Right atrium auricular region (tissue), 2 donors: Measurements from ENCODE around the gene EMCN. TPM values are rescaled to one million over a fixed set of nuclear protein-coding genes. Genes with fewer than 3 reads are reported as not detected.

ENCODE experiments used
- DNase-seq: peaks from one replicate; pipeline ENCODE4 v3.0.0-alpha.2; 2019; ENCODE audit warnings: low spot score
- H3K27ac ChIP-seq, 2 donors: fragments of 200-600 bp; sonication (generic); 1 replicate in 1 of 2; 2 replicates in 1 of 2; pipeline ENCODE4 v1.5.1; 2016 to 2019
- H3K27me3 ChIP-seq, 2 donors: fragments of 200-600 bp; sonication (generic); one replicate each; pipeline versions ENCODE4 v1.5.1 to v1.6.0; 2017 to 2019
- H3K36me3 ChIP-seq: fragments of 200-600 bp; sonication (generic); one replicate; pipeline ENCODE4 v1.5.1; 2016
- H3K4me1 ChIP-seq, 2 donors: fragments of 200-600 bp; sonication (generic); one replicate each; pipeline versions ENCODE4 v1.5.1 to v1.6.0; 2017 to 2019
- H3K4me3 ChIP-seq, 2 donors: fragments of 200-600 bp; sonication (generic); 1 replicate in 1 of 2; 2 replicates in 1 of 2; pipeline ENCODE4 v1.5.1; 2017 to 2019; ENCODE audit warnings: mild to moderate bottlenecking in 1 of 2, moderate library complexity in 1 of 2
- H3K9me3 ChIP-seq, 2 donors: fragments of 200-600 bp; sonication (generic); one replicate each; pipeline ENCODE4 v1.5.1; 2019
- total RNA-seq, 2 donors: library from RNA; depleted of rRNA; stranded (reverse); fragments of >200 nt; gene quantifications; one replicate each; pipeline ENCODE4 v1.1.0, GENCODE V29; 2016
- TF ChIP-seq, protein P1 (sequence below), 2 donors: fragments of 200-600 bp; sonication (generic); IDR thresholded peaks; one replicate each; pipeline ENCODE4 v1.5.1; 2019; ENCODE audit warnings: antibody characterized with exemption in 2 of 2

EMCN gene
- total RNA-seq, 2 donors from 2014 or later: 41.2 to 66.4 TPM

DNA sequence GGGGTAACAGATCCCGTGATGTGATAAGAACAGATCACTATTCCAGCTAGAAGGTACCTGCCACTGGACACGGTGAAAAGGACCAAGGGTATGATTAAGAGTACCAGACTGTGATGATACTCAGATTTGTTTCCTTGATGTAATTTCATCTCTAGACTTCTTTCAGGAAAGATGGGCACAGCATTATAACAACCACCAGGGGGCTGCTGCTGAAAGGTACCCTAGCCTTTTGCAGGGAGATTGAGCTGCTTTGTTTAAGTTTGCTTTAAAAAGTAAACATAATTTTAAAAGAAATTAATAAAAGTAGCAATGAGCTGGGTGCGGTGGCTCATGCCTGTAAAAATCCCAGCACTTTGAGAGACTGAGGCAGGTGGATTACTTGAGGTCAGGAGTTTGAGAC, 145.4 kb downstream of the EMCN start:
- TF ChIP-seq, protein P1, sequence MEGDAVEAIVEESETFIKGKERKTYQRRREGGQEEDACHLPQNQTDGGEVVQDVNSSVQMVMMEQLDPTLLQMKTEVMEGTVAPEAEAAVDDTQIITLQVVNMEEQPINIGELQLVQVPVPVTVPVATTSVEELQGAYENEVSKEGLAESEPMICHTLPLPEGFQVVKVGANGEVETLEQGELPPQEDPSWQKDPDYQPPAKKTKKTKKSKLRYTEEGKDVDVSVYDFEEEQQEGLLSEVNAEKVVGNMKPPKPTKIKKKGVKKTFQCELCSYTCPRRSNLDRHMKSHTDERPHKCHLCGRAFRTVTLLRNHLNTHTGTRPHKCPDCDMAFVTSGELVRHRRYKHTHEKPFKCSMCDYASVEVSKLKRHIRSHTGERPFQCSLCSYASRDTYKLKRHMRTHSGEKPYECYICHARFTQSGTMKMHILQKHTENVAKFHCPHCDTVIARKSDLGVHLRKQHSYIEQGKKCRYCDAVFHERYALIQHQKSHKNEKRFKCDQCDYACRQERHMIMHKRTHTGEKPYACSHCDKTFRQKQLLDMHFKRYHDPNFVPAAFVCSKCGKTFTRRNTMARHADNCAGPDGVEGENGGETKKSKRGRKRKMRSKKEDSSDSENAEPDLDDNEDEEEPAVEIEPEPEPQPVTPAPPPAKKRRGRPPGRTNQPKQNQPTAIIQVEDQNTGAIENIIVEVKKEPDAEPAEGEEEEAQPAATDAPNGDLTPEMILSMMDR (IDR thresholded peaks at IDR 0.05): no peak
- Histone ChIP-seq H3K9me3 (no peaks in the 10 kb centered on the region), H3K27ac (no peak overlapping the region), H3K4me3 (no peak overlapping the region), H3K27me3 (no peaks in the 10 kb centered on the region), H3K4me1 (no peaks in the 10 kb centered on the region), H3K36me3 (no peaks in the 10 kb centered on the region)
- DNase-seq: no peak

GRCh38 chr4:100369871-100370270, 148.0 kb downstream of the EMCN start:
- no peak for DNase-seq
- TF ChIP-seq, protein P1 (IDR thresholded peaks at IDR 0.05): no peak
- Histone ChIP-seq H3K4me1 (no peaks in the 10 kb centered on the region), H3K27me3 (no peaks in the 10 kb centered on the region), H3K9me3 (no peaks in the 10 kb centered on the region), H3K27ac (no peak overlapping the region), H3K36me3 (no peaks in the 10 kb centered on the region), H3K4me3 (no peak overlapping the region)

- TF ChIP-seq, protein P1 (IDR thresholded peaks at IDR 0.05): no peak
- Histone ChIP-seq H3K4me1 (no peaks in the 10 kb centered on the region), H3K36me3 (no peaks in the 10 kb centered on the region), H3K27ac (no peak overlapping the region), H3K4me3 (no peak overlapping the region), H3K9me3 (no peaks in the 10 kb centered on the region), H3K27me3 (no peaks in the 10 kb centered on the region)
- DNase-seq: no peak
Measured at GRCh38 chr4:100367451-100367850, 150.4 kb downstream of the EMCN start.

- no peak overlapping the region for H3K4me3 ChIP-seq
- H3K4me1 ChIP-seq: no peaks in the 10 kb centered on the region
- TF ChIP-seq, protein P1 (IDR thresholded peaks at IDR 0.05): no peak
- H3K27me3 ChIP-seq: no peaks in the 10 kb centered on the region
- DNase-seq: no peak
- H3K36me3 ChIP-seq: no peaks in the 10 kb centered on the region
- H3K27ac ChIP-seq: no peak overlapping the region
- no peaks in the 10 kb centered on the region for H3K9me3 ChIP-seq
Measured at GRCh38 chr4:100366213-100366612, 151.6 kb downstream of the EMCN start.

DNA sequence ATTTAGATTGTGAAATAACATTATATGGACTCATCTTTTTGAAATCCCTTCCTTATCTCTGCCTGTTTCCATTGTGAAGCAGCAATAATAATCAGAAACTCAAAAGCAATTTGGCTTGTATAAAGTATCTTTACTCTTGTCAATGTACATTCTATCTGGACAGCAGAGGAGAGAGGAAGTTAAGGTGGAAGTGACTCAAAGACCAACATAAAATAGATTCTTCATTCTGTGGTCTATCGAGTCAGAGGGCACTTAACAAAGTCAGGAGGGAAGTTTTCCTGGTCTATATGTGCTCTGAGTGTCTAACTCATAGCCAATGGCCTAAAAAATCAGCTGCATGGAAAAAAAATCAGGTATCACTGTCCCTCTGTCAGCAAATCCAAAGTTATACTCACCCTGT, 155.5 kb downstream of the EMCN start:
- Histone ChIP-seq H3K4me1 (no peaks in the 10 kb centered on the region), H3K4me3 (no peak overlapping the region), H3K9me3 (peaks cover 0 to 3% of the 10 kb centered on the region in 2 donors), H3K27me3 (no peaks in the 10 kb centered on the region), H3K36me3 (no peaks in the 10 kb centered on the region), H3K27ac (no peak overlapping the region)
- no peak for DNase-seq
- TF ChIP-seq, protein P1 (IDR thresholded peaks at IDR 0.05): no peak

DNA sequence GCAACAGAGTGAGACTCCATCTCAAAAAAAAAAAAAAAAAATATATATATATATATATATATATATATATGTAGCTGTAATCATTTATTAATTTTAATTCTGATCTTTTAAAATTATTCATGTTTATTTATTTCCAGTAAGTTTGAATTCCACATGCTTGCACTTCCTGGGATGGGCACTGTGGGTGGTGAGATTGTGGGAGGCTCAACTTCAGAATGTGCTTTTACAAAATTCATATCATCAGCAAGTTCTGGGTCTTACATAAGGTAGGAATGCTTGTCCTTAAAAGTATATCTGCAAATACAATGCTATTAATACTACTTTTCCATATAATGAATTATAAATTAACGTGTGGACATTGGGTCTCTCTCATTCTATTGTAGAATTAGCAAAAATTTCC, 156.5 kb downstream of the EMCN start:
- Histone ChIP-seq H3K4me3 (no peak overlapping the region), H3K27ac (no peak overlapping the region), H3K9me3 (peaks cover 0 to 3% of the 10 kb centered on the region in 2 donors), H3K27me3 (no peaks in the 10 kb centered on the region), H3K4me1 (no peaks in the 10 kb centered on the region), H3K36me3 (no peaks in the 10 kb centered on the region)
- TF ChIP-seq, protein P1 (IDR thresholded peaks at IDR 0.05): no peak
- DNase-seq: no peak
